SK-N-SH (cell line): ENCODE results near the gene C19orf67. TPM values are rescaled to one million over a fixed set of nuclear protein-coding genes. Genes with fewer than 3 reads are reported as not detected.

Experiments
- CTCF ChIA-PET: fragments of 300-600, 350-600 bp; formaldehyde crosslinking; extraction: SDS; loops from one replicate; lab custom pipeline; 2021; lab: Yijun Ruan, JAX
- POLR2A ChIA-PET: fragments of 350-600 bp; sonication (Branson Sonifier 250); formaldehyde crosslinking; extraction: SDS; loops from one replicate; lab custom pipeline; 2020; ENCODE audit warnings: antibody characterized with exemption, inconsistent platforms; lab: Yijun Ruan, JAX
- DNase-seq: peaks from one replicate; pipeline ENCODE4 v3.0.0; 2012
- H2AFZ ChIP-seq: fragments of 200-600 bp; sonication (generic); 2 replicates; pipeline ENCODE4 v1.8.1; 2016; ENCODE audit warnings: antibody characterized with exemption, mild to moderate bottlenecking, low read depth
- H3F3A ChIP-seq: fragments of 200-600 bp; sonication (generic); replicated peaks from 2 replicates; pipeline ENCODE3; 2016; ENCODE audit warnings: antibody characterized with exemption, mild to moderate bottlenecking; ENCODE audit not compliant: insufficient read depth
- H3K27ac ChIP-seq, 2 experiments: fragments of 200-500 bp in 1 of 2; fragments of 200-600 bp in 1 of 2; sonication (Bioruptor generic) in 1 of 2; sonication (generic), shearing (Covaris generic) in 1 of 2; 2 replicates each; pipeline versions ENCODE4 v1.5.1 to v1.6.1; 2014 to 2016; ENCODE audit warnings: low read depth in 2 of 2, inconsistent platforms in 1 of 2, low read length in 1 of 2, mild to moderate bottlenecking in 1 of 2, mixed read lengths in 1 of 2
- H3K27me3 ChIP-seq: fragments of 200-600 bp; sonication (generic), shearing (Covaris generic); 2 replicates; pipeline ENCODE4 v1.6.1; 2016; ENCODE audit warnings: mixed run types; ENCODE audit not compliant: insufficient read depth
- H3K36me3 ChIP-seq, 2 experiments: fragments of 200-500 bp in 1 of 2; fragments of 200-600 bp in 1 of 2; sonication (Bioruptor generic) in 1 of 2; sonication (generic) in 1 of 2; replicated peaks in 1 of 2; 2 replicates each; pipeline versions ENCODE3 to v1.5.1; 2014 to 2016; ENCODE audit warnings: low read length in 1 of 2, mild to moderate bottlenecking in 1 of 2; ENCODE audit not compliant: insufficient read depth in 2 of 2, control insufficient read depth in 1 of 2
- H3K4me1 ChIP-seq, 2 experiments: fragments of 200-500 bp in 1 of 2; fragments of 200-600 bp in 1 of 2; sonication (Bioruptor generic) in 1 of 2; sonication (generic), shearing (Covaris generic) in 1 of 2; 2 replicates each; pipeline versions ENCODE4 v1.5.1 to v1.6.1; 2014 to 2016; ENCODE audit warnings: low read depth in 1 of 2, low read length in 1 of 2, mixed run types in 1 of 2; ENCODE audit not compliant: insufficient read depth in 2 of 2, control insufficient read depth in 1 of 2
- H3K4me2 ChIP-seq: fragments of 200-600 bp; sonication (generic), shearing (Covaris generic); 2 replicates; pipeline ENCODE4 v1.6.1; 2017; ENCODE audit warnings: mixed run types
- H3K4me3 ChIP-seq, 2 experiments: fragments of 200-500 bp in 1 of 2; fragments of 200-600 bp in 1 of 2; sonication (Bioruptor generic) in 1 of 2; sonication (generic), shearing (Covaris generic) in 1 of 2; 2 replicates each; pipeline versions ENCODE4 v1.5.1 to v1.8.1; 2014 to 2016; ENCODE audit warnings: low read depth in 2 of 2, inconsistent platforms in 1 of 2, low read length in 1 of 2, mild to moderate bottlenecking in 1 of 2, mixed read lengths in 1 of 2, moderate library complexity in 1 of 2
- H3K79me2 ChIP-seq: fragments of 200-600 bp; sonication (generic); 2 replicates; pipeline ENCODE4 v1.8.1; 2017; ENCODE audit warnings: mild to moderate bottlenecking; ENCODE audit not compliant: insufficient read depth
- H3K9ac ChIP-seq: fragments of 200-600 bp; sonication (generic); 2 replicates; pipeline ENCODE4 v1.6.1; 2017; ENCODE audit warnings: mixed run types
- H3K9me2 ChIP-seq: fragments of 200-600 bp; sonication (generic); 2 replicates; pipeline ENCODE4 v1.6.1; 2017; ENCODE audit warnings: mixed run types
- H3K9me3 ChIP-seq: fragments of 200-600 bp; sonication (generic); 2 replicates; pipeline ENCODE4 v1.6.1; 2017; ENCODE audit warnings: mixed run types, mild to moderate bottlenecking, moderate library complexity
- H4K20me1 ChIP-seq: fragments of 200-600 bp; sonication (generic); 2 replicates; pipeline ENCODE4 v1.6.1; 2017; ENCODE audit warnings: mild to moderate bottlenecking, mixed run types; ENCODE audit not compliant: insufficient read depth
- CTCF ChIP-seq: fragments of 200-600 bp; sonication (generic); IDR thresholded peaks from 2 replicates; pipeline ENCODE4 v1.6.1; 2017; ENCODE audit warnings: antibody characterized with exemption, mild to moderate bottlenecking, moderate library complexity
- GATA2 ChIP-seq: sonication (generic); formaldehyde crosslinking; IDR thresholded peaks from 2 replicates; pipeline ENCODE4 v1.5.0; 2020; ENCODE audit warnings: mild to moderate bottlenecking, missing genetic modification reagents
- MAX ChIP-seq: IDR thresholded peaks from 2 replicates; pipeline ENCODE4 v1.4.0; 2012; ENCODE audit warnings: low read depth
- MXI1 ChIP-seq: IDR thresholded peaks from 2 replicates; pipeline ENCODE4 v1.6.1; 2012; ENCODE audit warnings: mild to moderate bottlenecking, low read depth, low read length, improper control_type of control experiment
- NFIC ChIP-seq: IDR thresholded peaks from 2 replicates; pipeline ENCODE4 v1.4.0; 2012; ENCODE audit warnings: borderline replicate concordance
- NRF1 ChIP-seq: IDR thresholded peaks from 2 replicates; pipeline ENCODE4 v1.6.1; 2012; ENCODE audit warnings: low read depth, mild to moderate bottlenecking, low read length
- RCOR1 ChIP-seq: fragments of 150-350 bp; IDR thresholded peaks from 2 replicates; pipeline ENCODE4 v1.6.1; 2017; ENCODE audit warnings: antibody characterized with exemption, low read length
- REST ChIP-seq: IDR thresholded peaks from 2 replicates; pipeline ENCODE4 v1.6.1; 2012; ENCODE audit warnings: mild to moderate bottlenecking, low read depth, low read length, moderate library complexity
- RFX5 ChIP-seq: IDR thresholded peaks from 2 replicates; pipeline ENCODE4 v1.6.1; 2012; ENCODE audit warnings: mild to moderate bottlenecking, improper control_type of control experiment, low read length
- SIN3A ChIP-seq: IDR thresholded peaks from 2 replicates; pipeline ENCODE4 v1.6.1; 2012; ENCODE audit warnings: low read depth, mild to moderate bottlenecking, low read length, moderate library complexity, borderline replicate concordance
- TAF1 ChIP-seq: IDR thresholded peaks from 2 replicates; pipeline ENCODE4 v1.6.1; 2012; ENCODE audit warnings: low read depth, mild to moderate bottlenecking, low read length, moderate library complexity, borderline replicate concordance
- TEAD4 ChIP-seq: IDR thresholded peaks from 2 replicates; pipeline ENCODE4 v1.4.0; 2012; ENCODE audit warnings: mild to moderate bottlenecking, borderline replicate concordance; ENCODE audit not compliant: insufficient read depth
- USF1 ChIP-seq: IDR thresholded peaks from 2 replicates; pipeline ENCODE4 v1.4.0; 2012; ENCODE audit warnings: low read depth, borderline replicate concordance
- ZBTB33 ChIP-seq: IDR thresholded peaks from 2 replicates; pipeline ENCODE4 v1.4.0; 2012; ENCODE audit warnings: low read depth, borderline replicate concordance
- WGBS: methylation state at CpG from one replicate; pipeline ENCODE4 v1.1.6; 2017; ENCODE audit warnings: low lambda C conversion rate; 5-methylcytosine and 5-hydroxymethylcytosine counted together
- polyA plus RNA-seq, 3 experiments: library from polyadenylated mRNA; depleted of rRNA; stranded (reverse); fragments of >200 nt; gene quantifications; 2 replicates each; pipeline ENCODE4 v1.2.3, GENCODE V29; 2012

Gene C19orf67
- polyA plus RNA-seq, 1 of the 3 experiments (the other 2 are of a cell fraction): not detected

- CTCF ChIA-PET: interaction anchor here (1.2 kb wide), 1 partner anchor 29 kb away, joined by 3 read pairs; the partner anchor contains the start of gene ASF1B
- H3K4me1 ChIP-seq: no peaks in the 10 kb centered on the region
- H3K9ac ChIP-seq: no peak overlapping the region
- TF ChIP-seq TAF1: no peak
- no peak for TF ChIP-seq NRF1
- no peak for TF ChIP-seq TEAD4
- TF ChIP-seq NFIC: no peak
- no peak for TF ChIP-seq ZBTB33
- no peak for TF ChIP-seq MXI1
- TF ChIP-seq MAX: no peak
- peaks cover 21% of the 10 kb centered on the region; the same call in 1 of the 2 replicates for H3K79me2 ChIP-seq
- POLR2A ChIA-PET: no interaction called here
- DNase-seq: no peak
- H3K36me3 ChIP-seq: peaks cover 0 to 3% of the 10 kb centered on the region in 2 experiments
- no peaks in the 10 kb centered on the region for H3K9me3 ChIP-seq
- no peak overlapping the region for H3K4me2 ChIP-seq
- H4K20me1 ChIP-seq: no peaks in the 10 kb centered on the region
- no peak overlapping the region for H3K4me3 ChIP-seq
- H3K9me2 ChIP-seq: no peaks in the 10 kb centered on the region
- H3K27ac ChIP-seq: no peak overlapping the region
- H3K27me3 ChIP-seq: no peaks in the 10 kb centered on the region
- H2AFZ ChIP-seq: no peak overlapping the region
- no peaks in the 10 kb centered on the region for H3F3A ChIP-seq
- WGBS: 77% methylated on average over 6 of the region's 23 CpGs
These were observed 22.2 kb upstream of the C19orf67 start for GRCh38 chr19:14107581-14108461.

- Histone ChIP-seq H3K9me3 (no peaks in the 10 kb centered on the region), H3K4me1 (no peaks in the 10 kb centered on the region), H3K27ac (no peak overlapping the region), H3K4me3 (no peak overlapping the region), H3K27me3 (no peaks in the 10 kb centered on the region), H3F3A (no peaks in the 10 kb centered on the region), H3K9me2 (no peaks in the 10 kb centered on the region), H4K20me1 (no peaks in the 10 kb centered on the region), H3K79me2 (peaks cover 18% of the 10 kb centered on the region; the same call in 1 of the 2 replicates), H3K36me3 (peaks cover 0 to 7% of the 10 kb centered on the region in 2 experiments), H3K4me2 (no peak overlapping the region), H3K9ac (no peak overlapping the region), H2AFZ (no peak overlapping the region)
- CTCF ChIA-PET: interaction anchor here (1.2 kb wide), 1 partner anchor 30 kb away, joined by 3 read pairs; the partner anchor contains the start of gene ASF1B
- POLR2A ChIA-PET: no interaction called here
- DNase-seq: no peak
- WGBS: 95% methylated on average over 8 of the region's 16 CpGs
- TF ChIP-seq REST: no peak
- no peak for TF ChIP-seq RCOR1
- no peak for TF ChIP-seq ZBTB33
- no peak for TF ChIP-seq SIN3A
- no peak for TF ChIP-seq GATA2 (CRISPR knock-in tag)
- no peak for TF ChIP-seq RFX5
- no peak for TF ChIP-seq NRF1
- no peak for TF ChIP-seq CTCF
- TF ChIP-seq USF1: no peak
These were observed 21.3 kb upstream of the C19orf67 start for GRCh38 chr19:14106840-14107239.
